H9 (cell line): ENCODE data around the gene ABR. TPM values are rescaled to one million over a fixed set of nuclear protein-coding genes. Genes with fewer than 3 reads are reported as not detected.

Experiments used
- DNase-seq: peaks from one replicate; pipeline ENCODE4 v3.0.0-alpha.2; 2017
- H2AFZ ChIP-seq: one replicate; pipeline ENCODE4 v1.6.1; 2013; ENCODE audit warnings: mild to moderate bottlenecking, low read length, control low read depth, moderate library complexity
- H2AK5ac ChIP-seq: 2 replicates; pipeline ENCODE4 v1.6.1; 2013; ENCODE audit warnings: low read length, control low read depth, mixed read lengths; ENCODE audit not compliant: insufficient read length
- H2BK120ac ChIP-seq: one replicate; pipeline ENCODE4 v1.6.1; 2013; ENCODE audit warnings: low read depth, mild to moderate bottlenecking, low read length, control low read depth, inconsistent platforms; ENCODE audit not compliant: poor library complexity, severe bottlenecking
- H2BK12ac ChIP-seq: 2 replicates; pipeline ENCODE4 v1.6.1; 2013; ENCODE audit warnings: low read length, control low read depth, mixed read lengths, low read depth; ENCODE audit not compliant: insufficient read length
- H2BK15ac ChIP-seq: 2 replicates; pipeline ENCODE4 v1.6.1; 2013; ENCODE audit warnings: low read depth, low read length, control low read depth
- H2BK20ac ChIP-seq: one replicate; pipeline ENCODE4 v1.6.1; 2013; ENCODE audit warnings: low read depth, mild to moderate bottlenecking, low read length, control low read depth, inconsistent platforms; ENCODE audit not compliant: poor library complexity, severe bottlenecking
- H2BK5ac ChIP-seq: 2 replicates; pipeline ENCODE4 v1.6.1; 2013; ENCODE audit warnings: low read length, control low read depth, mixed read lengths; ENCODE audit not compliant: insufficient read length
- H3K14ac ChIP-seq: 2 replicates; pipeline ENCODE4 v1.6.1; 2013; ENCODE audit warnings: low read length, control low read depth; ENCODE audit not compliant: insufficient read depth
- H3K18ac ChIP-seq: 2 replicates; pipeline ENCODE4 v1.6.1; 2013; ENCODE audit warnings: low read depth, mild to moderate bottlenecking, mixed read lengths, low read length, control low read depth; ENCODE audit not compliant: insufficient read length
- H3K23ac ChIP-seq: 2 replicates; pipeline ENCODE4 v1.6.1; 2013; ENCODE audit warnings: low read length, control low read depth, mixed read lengths, low read depth; ENCODE audit not compliant: insufficient read length
- H3K23me2 ChIP-seq: 2 replicates; pipeline ENCODE4 v1.6.1; 2013; ENCODE audit warnings: low read depth, mild to moderate bottlenecking, mixed read lengths, low read length, control low read depth; ENCODE audit not compliant: insufficient read length, poor library complexity, severe bottlenecking
- H3K27ac ChIP-seq: 2 replicates; pipeline ENCODE4 v1.5.1; 2013; ENCODE audit warnings: low read length, control low read depth, mixed read lengths, low read depth; ENCODE audit not compliant: insufficient read length
- H3K27me3 ChIP-seq: 2 replicates; pipeline ENCODE4 v1.6.1; 2013; ENCODE audit warnings: low read length, control low read depth, inconsistent platforms; ENCODE audit not compliant: insufficient read depth
- H3K4ac ChIP-seq: 2 replicates; pipeline ENCODE4 v1.6.1; 2013; ENCODE audit warnings: low read depth, mild to moderate bottlenecking, control low read depth, inconsistent platforms, low read length, moderate library complexity
- H3K4me1 ChIP-seq: 2 replicates; pipeline ENCODE4 v1.6.1; 2013; ENCODE audit warnings: low read length, control low read depth, inconsistent platforms; ENCODE audit not compliant: insufficient read depth
- H3K4me2 ChIP-seq: 2 replicates; pipeline ENCODE4 v1.6.1; 2013; ENCODE audit warnings: low read length, control low read depth, mixed read lengths; ENCODE audit not compliant: insufficient read length, insufficient read depth
- H3K56ac ChIP-seq: 2 replicates; pipeline ENCODE4 v1.6.1; 2013; ENCODE audit warnings: low read depth, mild to moderate bottlenecking, mixed read lengths, low read length, control low read depth; ENCODE audit not compliant: insufficient read length
- H3K79me1 ChIP-seq: 2 replicates; pipeline ENCODE4 v1.6.1; 2013; ENCODE audit warnings: low read depth, mild to moderate bottlenecking, moderate library complexity, low read length, control low read depth, inconsistent platforms; ENCODE audit not compliant: insufficient read depth, poor library complexity, severe bottlenecking
- H3K79me2 ChIP-seq: 2 replicates; pipeline ENCODE4 v1.6.1; 2013; ENCODE audit warnings: low read length, control low read depth, inconsistent platforms; ENCODE audit not compliant: insufficient read depth
- H3K9ac ChIP-seq: 2 replicates; pipeline ENCODE4 v1.6.1; 2013; ENCODE audit warnings: low read length, control low read depth, mixed read lengths; ENCODE audit not compliant: insufficient read length; ENCODE audit errors: extremely low read depth
- H3K9me3 ChIP-seq: one replicate; pipeline ENCODE4 v1.6.1; 2013; ENCODE audit warnings: low read depth, low read length, inconsistent platforms; ENCODE audit not compliant: control insufficient read depth
- H3T11ph ChIP-seq: one replicate; pipeline ENCODE4 v1.6.1; 2013; ENCODE audit warnings: mild to moderate bottlenecking, low read length, control low read depth, inconsistent platforms
- H4K20me1 ChIP-seq: one replicate; pipeline ENCODE4 v1.6.1; 2013; ENCODE audit not compliant: control insufficient read depth, insufficient read length, insufficient read depth
- H4K5ac ChIP-seq: 2 replicates; pipeline ENCODE4 v1.6.1; 2013; ENCODE audit warnings: low read depth, mild to moderate bottlenecking, mixed read lengths, low read length, control low read depth; ENCODE audit not compliant: insufficient read length
- H4K8ac ChIP-seq: replicated peaks from 2 replicates; pipeline ENCODE4 v1.6.1; 2013; ENCODE audit warnings: low read length, control low read depth, mixed read lengths, low read depth; ENCODE audit not compliant: insufficient read length
- H4K91ac ChIP-seq: 2 replicates; pipeline ENCODE4 v1.6.1; 2013; ENCODE audit warnings: low read depth, mild to moderate bottlenecking, moderate library complexity, mixed read lengths, low read length, control low read depth; ENCODE audit not compliant: insufficient read length
- H3K27ac Mint-ChIP-seq, 3 experiments: 2 replicates in 2 of 3; 3 replicates in 1 of 3; pipeline ENCODE4 v1.8.0; 2020 to 2021; ENCODE audit warnings: mixed read lengths in 3 of 3, mild to moderate bottlenecking in 1 of 3, moderate library complexity in 1 of 3
- H3K27me3 Mint-ChIP-seq: 2 replicates; pipeline ENCODE4 v1.8.0; 2021; ENCODE audit warnings: low read depth, mild to moderate bottlenecking, moderate library complexity, mixed read lengths
- H3K36me3 Mint-ChIP-seq, 3 experiments: 2 replicates in 2 of 3; 3 replicates in 1 of 3; pipeline ENCODE4 v1.8.0; 2020 to 2021; ENCODE audit warnings: low read depth in 3 of 3, mixed read lengths in 3 of 3; ENCODE audit not compliant: insufficient read depth in 1 of 3
- H3K4me1 Mint-ChIP-seq, 2 experiments: 2 replicates each; pipeline ENCODE4 v1.8.0; 2020; ENCODE audit warnings: mixed read lengths in 2 of 2
- H3K4me3 Mint-ChIP-seq, 2 experiments: 2 replicates in 1 of 2; 3 replicates in 1 of 2; pipeline ENCODE4 v1.8.0; 2020 to 2021; ENCODE audit warnings: mild to moderate bottlenecking in 2 of 2, mixed read lengths in 2 of 2, moderate library complexity in 1 of 2
- H3K9me3 Mint-ChIP-seq, 2 experiments: 2 replicates in 1 of 2; 3 replicates in 1 of 2; pipeline ENCODE4 v1.8.0; 2020; ENCODE audit warnings: mild to moderate bottlenecking in 2 of 2, mixed read lengths in 2 of 2, moderate library complexity in 1 of 2
- WGBS: extraction: QIAGEN DNeasy Blood & Tissue Kit; methylation state at CpG from one replicate; pipeline ENCODE4 v1.1.7; 2013; ENCODE audit warnings: missing lambda C conversion rate, low lambda C conversion rate, mixed read lengths; ENCODE audit not compliant: insufficient read length; ENCODE audit errors: extremely low coverage; 5-methylcytosine and 5-hydroxymethylcytosine counted together
- total RNA-seq: library from RNA; stranded (reverse); gene quantifications from 2 replicates; pipeline ENCODE4 v1.2.1, GENCODE V29; 2021
- TF ChIP-seq, protein P1 (sequence below): fragments of 200-600 bp; sonication (generic); conservative IDR thresholded peaks from 3 replicates; pipeline ENCODE4 v1.8.0; 2021; ENCODE audit warnings: antibody characterized with exemption, mild to moderate bottlenecking

ABR gene
- total RNA-seq, 1 experiment from 2014 or later, result 34.7 TPM

DNA sequence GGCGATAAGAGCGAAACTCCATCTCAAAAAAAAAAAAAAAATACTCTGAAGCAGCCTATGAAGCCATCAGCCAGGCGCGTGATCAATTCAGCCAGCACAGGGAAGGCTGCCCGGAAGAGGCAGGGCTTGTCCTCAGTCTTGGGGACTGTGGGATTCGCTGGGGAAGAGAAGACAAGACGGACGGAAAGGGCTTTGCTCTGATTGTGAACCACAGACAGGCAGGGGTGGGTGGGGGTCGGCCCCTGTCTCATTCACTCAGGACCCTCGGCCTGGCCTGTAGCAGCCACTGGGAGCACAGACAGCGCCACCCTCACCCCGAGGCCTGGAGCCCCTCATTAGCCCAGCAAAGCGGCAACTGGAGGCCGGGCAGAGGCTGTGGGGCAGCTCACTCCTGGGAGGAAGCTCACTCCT is 37.2 kb downstream of the ABR start:
- no CpG with 5 or more reads among the region's 14 CpGs for WGBS
- Histone ChIP-seq H3K79me1 (no peaks in the 10 kb centered on the region), H3K4me1 (no peaks in the 10 kb centered on the region), H3K27me3 (no peaks in the 10 kb centered on the region), H2AFZ (no peak overlapping the region), H3K4me2 (no peak overlapping the region), H2BK12ac (no peak overlapping the region), H2BK120ac (no peak overlapping the region), H3K4ac (no peak overlapping the region), H3K79me2 (no peaks in the 10 kb centered on the region), H4K8ac (no peak overlapping the region), H3T11ph (no peak overlapping the region), H2BK5ac (no peak overlapping the region), H3K23ac (no peak overlapping the region), H4K20me1 (peaks cover 6% of the 10 kb centered on the region), H3K9me3 (no peaks in the 10 kb centered on the region), H3K18ac (no peak overlapping the region), H2BK15ac (no peak overlapping the region), H3K9ac (no peak overlapping the region), H3K56ac (no peak overlapping the region), H2BK20ac (no peak overlapping the region), H2AK5ac (no peak overlapping the region), H4K91ac (no peak overlapping the region), H3K14ac (0 out of 2 replicates have a peak overlapping the region, but pooled peaks have one; percentile 20), H4K5ac (no peak overlapping the region), H3K23me2 (no peaks in the 10 kb centered on the region), H3K27ac (no peak overlapping the region)
- peaks cover 0 to 13% (median 0%) of the 10 kb centered on the region in 3 experiments; a peak in 2 of 7 replicates for H3K36me3 Mint-ChIP-seq
- TF ChIP-seq, protein P1, sequence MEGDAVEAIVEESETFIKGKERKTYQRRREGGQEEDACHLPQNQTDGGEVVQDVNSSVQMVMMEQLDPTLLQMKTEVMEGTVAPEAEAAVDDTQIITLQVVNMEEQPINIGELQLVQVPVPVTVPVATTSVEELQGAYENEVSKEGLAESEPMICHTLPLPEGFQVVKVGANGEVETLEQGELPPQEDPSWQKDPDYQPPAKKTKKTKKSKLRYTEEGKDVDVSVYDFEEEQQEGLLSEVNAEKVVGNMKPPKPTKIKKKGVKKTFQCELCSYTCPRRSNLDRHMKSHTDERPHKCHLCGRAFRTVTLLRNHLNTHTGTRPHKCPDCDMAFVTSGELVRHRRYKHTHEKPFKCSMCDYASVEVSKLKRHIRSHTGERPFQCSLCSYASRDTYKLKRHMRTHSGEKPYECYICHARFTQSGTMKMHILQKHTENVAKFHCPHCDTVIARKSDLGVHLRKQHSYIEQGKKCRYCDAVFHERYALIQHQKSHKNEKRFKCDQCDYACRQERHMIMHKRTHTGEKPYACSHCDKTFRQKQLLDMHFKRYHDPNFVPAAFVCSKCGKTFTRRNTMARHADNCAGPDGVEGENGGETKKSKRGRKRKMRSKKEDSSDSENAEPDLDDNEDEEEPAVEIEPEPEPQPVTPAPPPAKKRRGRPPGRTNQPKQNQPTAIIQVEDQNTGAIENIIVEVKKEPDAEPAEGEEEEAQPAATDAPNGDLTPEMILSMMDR, result no peak
- no peaks in the 10 kb centered on the region for H3K27me3 Mint-ChIP-seq
- no peak for DNase-seq
- peaks cover 0 to 6% of the 10 kb centered on the region in 2 experiments; a peak in 2 of 5 replicates for H3K9me3 Mint-ChIP-seq
- H3K4me1 Mint-ChIP-seq, result peaks cover 18 to 29% of the 10 kb centered on the region in 2 experiments
- H3K4me3 Mint-ChIP-seq, result no peak overlapping the region
- peak overlapping the region in 1 of 3 experiments; percentile 63; a peak in 1 of 7 replicates for H3K27ac Mint-ChIP-seq
